Activated naive CD4-positive, alpha-beta T cell treated with anti-CD3 and anti-CD28 coated beads for 36 hours (primary cell): ENCODE measurements around the gene CENPX. TPM values are rescaled to one million over a fixed set of nuclear protein-coding genes. Genes with fewer than 3 reads are reported as not detected.

Experiments
- CTCF ChIA-PET: fragments of 350-600 bp; sonication (Branson Sonifier 250); formaldehyde crosslinking; loops from one replicate; lab custom pipeline; 2021; ENCODE audit warnings: antibody characterized with exemption; lab: Charles Lee
- DNase-seq: peaks from one replicate; pipeline ENCODE4 v3.0.0-alpha.2; 2020
- H3K27ac Mint-ChIP-seq: one replicate; pipeline ENCODE4 v1.8.0; 2021; ENCODE audit warnings: mild to moderate bottlenecking, mixed read lengths
- H3K27me3 Mint-ChIP-seq: one replicate; pipeline ENCODE4 v1.8.0; 2021; ENCODE audit warnings: low read depth, mixed read lengths
- H3K36me3 Mint-ChIP-seq: one replicate; pipeline ENCODE4 v1.8.0; 2021; ENCODE audit warnings: low read depth, mixed read lengths
- H3K4me1 Mint-ChIP-seq: one replicate; pipeline ENCODE4 v1.8.0; 2021; ENCODE audit warnings: low read depth, mixed read lengths
- H3K4me3 Mint-ChIP-seq: one replicate; pipeline ENCODE4 v1.8.0; 2021; ENCODE audit warnings: mild to moderate bottlenecking, moderate library complexity, mixed read lengths
- H3K9me3 Mint-ChIP-seq: one replicate; pipeline ENCODE4 v1.8.0; 2021; ENCODE audit warnings: mixed read lengths
- intact Hi-C: fragments of 100-400 bp; cut with micrococcal nuclease; formaldehyde crosslinking; loops from one replicate; pipeline ENCODE4 v1.15.1; 2023
- total RNA-seq, 2 experiments: library from RNA; stranded (reverse); gene quantifications; one replicate each; pipeline ENCODE4 v1.2.3, GENCODE V29; 2021

Gene CENPX
- total RNA-seq, 2 experiments from 2014 or later, result 55.8 to 57.8 TPM

GRCh38 chr17:82035488-82035887 is 12.8 kb upstream of the CENPX start:
- intact Hi-C loops, result loop anchor here (10.0 kb wide), 1 partner anchor 319 kb away; the partner anchor contains the start of gene TEX19
- Mint-ChIP-seq H3K27me3 (no peaks in the 10 kb centered on the region), H3K27ac (no peak overlapping the region), H3K4me3 (peak overlapping the region; percentile 85), H3K4me1 (peaks cover 22% of the 10 kb centered on the region), H3K9me3 (no peaks in the 10 kb centered on the region), H3K36me3 (peaks cover 2% of the 10 kb centered on the region)
- no peak for DNase-seq
- CTCF ChIA-PET, result interaction anchor here (2.1 kb wide), 1 partner anchor 76 kb away, joined by 7 read pairs; no protein-coding TSS in a partner anchor

- no peak for DNase-seq
- no peak overlapping the region for H3K27ac Mint-ChIP-seq
- peaks cover 25% of the 10 kb centered on the region for H3K4me1 Mint-ChIP-seq
- intact Hi-C loops, result loop anchor here (10.0 kb wide), 1 partner anchor 320 kb away; the partner anchor contains the start of gene TEX19
- peaks cover 5% of the 10 kb centered on the region for H3K36me3 Mint-ChIP-seq
- CTCF ChIA-PET, result interaction anchor here (2.1 to 2.3 kb wide), 2 partner anchors 75 to 120 kb away, joined by 6 to 7 read pairs; no protein-coding TSS in a partner anchor
- no peaks in the 10 kb centered on the region for H3K9me3 Mint-ChIP-seq
- no peak overlapping the region for H3K4me3 Mint-ChIP-seq
- H3K27me3 Mint-ChIP-seq, result no peaks in the 10 kb centered on the region
Measured at GRCh38 chr17:82034371-82035011, 11.8 kb upstream of the CENPX start.

GRCh38 chr17:82033359-82034085 is 10.8 kb upstream of the CENPX start:
- intact Hi-C loops, result loop anchor here (10.0 kb wide), 1 partner anchor 321 kb away; the partner anchor contains the start of gene TEX19
- peaks cover 5% of the 10 kb centered on the region for H3K36me3 Mint-ChIP-seq
- H3K27me3 Mint-ChIP-seq, result no peaks in the 10 kb centered on the region
- H3K4me3 Mint-ChIP-seq, result no peak overlapping the region
- DNase-seq, result no peak
- H3K9me3 Mint-ChIP-seq, result no peaks in the 10 kb centered on the region
- no peak overlapping the region for H3K27ac Mint-ChIP-seq
- CTCF ChIA-PET, result interaction anchor here (1.5 to 2.3 kb wide), 2 partner anchors 10 to 120 kb away, joined by 4 to 6 read pairs; partner anchors contain the start of genes CENPX and LRRC45
- peaks cover 20% of the 10 kb centered on the region for H3K4me1 Mint-ChIP-seq

- intact Hi-C loops, result loop anchor here (1.0 to 10.0 kb wide), 2 partner anchors 9 to 323 kb away; partner anchors contain the start of genes LRRC45 and TEX19
- DNase-seq, result peak; percentile 50
- Mint-ChIP-seq H3K27ac (no peak overlapping the region), H3K4me1 (peaks cover 14% of the 10 kb centered on the region), H3K27me3 (no peaks in the 10 kb centered on the region), H3K4me3 (peak overlapping the region; percentile 43), H3K9me3 (no peaks in the 10 kb centered on the region), H3K36me3 (peaks cover 6% of the 10 kb centered on the region)
- CTCF ChIA-PET, result interaction anchor here (1.1 to 1.5 kb wide), 2 partner anchors 9 to 73 kb away, joined by 4 to 5 read pairs; partner anchors contain the start of genes CENPX and LRRC45
Measured at GRCh38 chr17:82031885-82032627, 9.4 kb upstream of the CENPX start.

- DNase-seq, result no peak
- intact Hi-C loops, result loop anchor here (10.0 kb wide), 1 partner anchor 323 kb away; the partner anchor contains the start of gene TEX19
- Mint-ChIP-seq H3K27ac (no peak within 1 kb of the TSS), H3K4me1 (peaks cover 13% of the 10 kb centered on the region), H3K4me3 (peak within 1 kb of the TSS; percentile 76), H3K9me3 (no peaks in the 10 kb centered on the region), H3K27me3 (no peaks in the 10 kb centered on the region), H3K36me3 (peaks cover 8% of the 10 kb centered on the region)
- CTCF ChIA-PET, result interaction anchor here (0.9 to 2.5 kb wide), 4 partner anchors 9 to 121 kb away, joined by 3 to 16 read pairs (median 5); partner anchors contain the start of gene NOTUM
Measured at GRCh38 chr17:82031303-82031884, 8.7 kb upstream of the CENPX start, which contains the start of gene RAC3. RAC3 (plus strand) TSS chr17:82031678; CDS start chr17:82031762, 84 bp downstream.

- Mint-ChIP-seq H3K4me1 (peaks cover 8% of the 10 kb centered on the region), H3K4me3 (peak overlapping the region; percentile 76), H3K9me3 (no peaks in the 10 kb centered on the region), H3K27ac (no peak overlapping the region), H3K27me3 (no peaks in the 10 kb centered on the region), H3K36me3 (peaks cover 6% of the 10 kb centered on the region)
- DNase-seq, result peak; percentile 90
- CTCF ChIA-PET, result interaction anchor here (0.6 to 3.3 kb wide), 22 partner anchors 10 to 466 kb away, joined by 3 to 23 read pairs (median 4); partner anchors contain the start of genes DUS1L and NOTUM
- intact Hi-C loops, result loop anchor here (1.0 to 10.0 kb wide), 4 partner anchors 68 to 384 kb away; partner anchors contain the start of genes FASN and TEX19
Measured at GRCh38 chr17:82030470-82031302, 8.0 kb upstream of the CENPX start.

GRCh38 chr17:82029990-82030469 is 7.4 kb upstream of the CENPX start:
- intact Hi-C loops, result loop anchor here (1.0 to 10.0 kb wide), 5 partner anchors 68 to 515 kb away; partner anchors contain the start of genes ACTG1, FASN and TEX19
- Mint-ChIP-seq H3K4me1 (peaks cover 3% of the 10 kb centered on the region), H3K27ac (no peak overlapping the region), H3K36me3 (peaks cover 6% of the 10 kb centered on the region), H3K27me3 (no peaks in the 10 kb centered on the region), H3K4me3 (no peak overlapping the region), H3K9me3 (no peaks in the 10 kb centered on the region)
- no peak for DNase-seq
- CTCF ChIA-PET, result interaction anchor here (0.5 to 3.3 kb wide), 18 partner anchors 8 to 466 kb away, joined by 3 to 23 read pairs (median 5); partner anchors contain the start of genes DCXR, DUS1L and NOTUM

GRCh38 chr17:82029391-82029790 is 6.7 kb upstream of the CENPX start:
- CTCF ChIA-PET, result interaction anchor here (0.5 to 3.3 kb wide), 10 partner anchors 8 to 321 kb away, joined by 3 to 23 read pairs (median 8); partner anchors contain the start of genes DCXR, DUS1L and NOTUM
- intact Hi-C loops, result loop anchor here (10.0 kb wide), 1 partner anchor 515 kb away; the partner anchor contains the start of gene ACTG1
- no peak for DNase-seq
- Mint-ChIP-seq H3K36me3 (peaks cover 6% of the 10 kb centered on the region), H3K4me3 (no peak overlapping the region), H3K4me1 (peaks cover 3% of the 10 kb centered on the region), H3K27me3 (no peaks in the 10 kb centered on the region), H3K27ac (no peak overlapping the region), H3K9me3 (no peaks in the 10 kb centered on the region)

GRCh38 chr17:82028966-82029365 is 6.3 kb upstream of the CENPX start:
- intact Hi-C loops, result loop anchor here (10.0 kb wide), 1 partner anchor 514 kb away; the partner anchor contains the start of gene ACTG1
- DNase-seq, result no peak
- CTCF ChIA-PET, result interaction anchor here (2.0 to 3.3 kb wide), 4 partner anchors 8 to 126 kb away, joined by 6 to 23 read pairs (median 18); partner anchors contain the start of genes DCXR and NOTUM
- Mint-ChIP-seq H3K27ac (no peak overlapping the region), H3K4me3 (no peak overlapping the region), H3K4me1 (peaks cover 6% of the 10 kb centered on the region), H3K9me3 (no peaks in the 10 kb centered on the region), H3K36me3 (peaks cover 6% of the 10 kb centered on the region), H3K27me3 (no peaks in the 10 kb centered on the region)

- H3K36me3 Mint-ChIP-seq, result peaks cover 6% of the 10 kb centered on the region
- no peaks in the 10 kb centered on the region for H3K27me3 Mint-ChIP-seq
- intact Hi-C loops, result loop anchor here (10.0 kb wide), 1 partner anchor 513 kb away; the partner anchor contains the start of gene ACTG1
- no peaks in the 10 kb centered on the region for H3K9me3 Mint-ChIP-seq
- H3K27ac Mint-ChIP-seq, result no peak overlapping the region
- CTCF ChIA-PET, result interaction anchor here (2.5 to 3.3 kb wide), 2 partner anchors 8 to 9 kb away, joined by 6 to 23 read pairs; partner anchors contain the start of gene DCXR
- peaks cover 10% of the 10 kb centered on the region for H3K4me1 Mint-ChIP-seq
- H3K4me3 Mint-ChIP-seq, result no peak overlapping the region
- no peak for DNase-seq
Measured at GRCh38 chr17:82028246-82028645, 5.6 kb upstream of the CENPX start.
